GM19455 (cell line): ENCODE data around the gene NR1H4.
A peak's percentile ranks its signal among the peaks of the same experiment; 100 is the strongest.
"Not testable (repeated sequence)": the region's sequence is repeated elsewhere in the genome, so short reads cannot be mapped to it uniquely, and the experiment has no call there.

Experiments used
- ATAC-seq: cut with Tn5 transposase; IDR thresholded peaks from one replicate; pipeline ENCODE4 v1.9.1; 2021; ENCODE audit not compliant: unreplicated experiment

Gene NR1H4

DNA sequence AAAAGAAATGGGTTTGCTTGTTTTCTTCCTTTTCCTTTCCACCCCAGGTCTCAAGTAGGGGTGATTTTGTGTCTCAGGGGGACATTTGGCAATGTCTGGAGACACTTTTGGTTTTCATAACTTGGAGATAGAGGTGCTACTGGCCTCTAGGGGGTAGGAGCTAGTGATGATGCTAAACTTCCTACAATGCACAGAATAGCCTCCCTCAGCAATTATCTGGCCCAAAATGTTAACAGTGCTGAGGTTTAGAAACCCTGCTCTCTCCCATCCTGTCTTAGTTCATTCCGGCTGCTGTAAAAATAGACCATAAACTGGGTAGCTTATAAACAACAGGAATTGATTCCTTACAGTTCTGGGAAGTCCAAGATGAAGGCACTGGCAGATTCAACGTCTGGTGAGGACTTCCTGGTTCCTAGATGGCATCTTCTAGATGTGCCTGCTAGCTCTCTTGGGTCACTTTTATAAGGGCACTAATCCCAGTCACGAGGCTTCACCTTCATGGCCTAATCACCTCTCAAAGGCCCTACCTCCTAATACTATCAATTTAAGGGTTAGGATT, 92.4 kb downstream of the NR1H4 start:
- ATAC-seq: no peak

DNA sequence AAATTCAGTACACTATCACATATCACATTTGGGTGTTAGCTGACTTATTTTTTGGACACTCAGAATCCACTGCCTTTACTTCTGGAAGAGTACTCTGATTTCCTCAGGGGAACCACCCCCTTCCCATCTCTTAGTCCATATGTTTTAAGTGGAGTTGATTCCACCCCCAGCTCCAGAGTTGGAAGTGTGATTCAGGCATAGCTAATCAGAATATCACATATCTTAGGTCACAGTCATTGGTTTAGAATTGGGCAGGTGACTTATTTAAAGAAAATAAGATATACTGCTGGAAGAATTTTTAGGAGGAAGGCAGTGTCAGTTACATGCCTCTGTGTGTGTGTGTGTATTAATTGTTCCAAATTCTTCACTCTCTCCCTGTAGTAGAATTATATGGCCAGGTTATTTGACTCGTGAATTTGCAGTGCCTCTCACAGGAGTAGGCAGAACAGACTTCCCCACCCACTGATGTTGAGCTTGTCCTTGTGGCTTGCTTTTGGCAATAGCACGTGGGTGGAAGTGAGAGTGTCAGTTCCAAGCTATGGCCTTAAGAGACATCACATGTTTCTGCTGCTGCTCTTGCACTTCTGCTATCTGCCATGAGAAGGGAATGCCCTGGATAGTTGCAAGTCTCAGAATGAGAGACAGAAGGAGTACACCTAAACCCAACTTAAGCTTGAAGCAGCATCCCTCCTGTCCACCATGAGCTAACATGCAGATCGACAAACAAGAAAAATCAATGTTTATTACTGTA, 93.4 kb downstream of the NR1H4 start:
- ATAC-seq: peak; percentile 97

DNA sequence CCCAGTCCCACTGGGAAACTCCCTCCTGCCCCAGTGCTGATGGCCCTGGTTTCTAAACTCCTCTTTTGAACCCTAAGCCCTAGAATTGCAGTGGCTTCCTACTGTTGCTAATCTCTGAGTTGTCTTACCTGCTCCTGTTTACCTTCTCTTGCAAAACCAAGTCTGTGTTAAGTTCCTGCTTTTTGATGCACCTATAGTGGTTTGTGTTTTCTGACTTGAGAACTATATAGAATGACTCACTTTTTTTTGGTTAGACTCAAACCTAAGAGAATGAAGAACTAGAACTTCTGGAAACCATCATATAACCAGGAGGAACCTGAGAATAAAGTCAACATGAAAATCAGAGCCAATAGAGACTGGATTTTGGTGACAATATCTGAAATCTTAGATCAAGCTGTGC, 94.3 kb downstream of the NR1H4 start:
- no peak for ATAC-seq

DNA sequence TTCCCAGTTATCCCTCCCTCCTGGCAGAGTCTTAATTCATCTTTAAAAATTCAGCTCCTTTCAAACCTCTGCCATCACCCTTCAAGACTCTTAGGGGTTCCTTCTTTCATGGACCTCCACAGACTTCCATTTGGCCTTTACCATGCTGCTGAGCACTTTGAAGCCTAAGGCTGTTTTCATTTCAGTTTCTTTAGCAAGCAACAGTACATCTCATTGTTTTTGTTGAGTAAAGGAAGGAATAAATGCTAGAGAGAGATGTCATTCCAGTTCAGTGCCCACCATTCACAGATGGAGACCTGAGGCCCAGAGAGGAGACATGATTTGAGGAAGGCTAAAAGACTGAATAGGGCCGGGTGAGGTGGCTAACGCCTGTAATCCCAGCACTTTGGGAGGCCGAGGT, 98.5 kb downstream of the NR1H4 start:
- no peak for ATAC-seq

DNA sequence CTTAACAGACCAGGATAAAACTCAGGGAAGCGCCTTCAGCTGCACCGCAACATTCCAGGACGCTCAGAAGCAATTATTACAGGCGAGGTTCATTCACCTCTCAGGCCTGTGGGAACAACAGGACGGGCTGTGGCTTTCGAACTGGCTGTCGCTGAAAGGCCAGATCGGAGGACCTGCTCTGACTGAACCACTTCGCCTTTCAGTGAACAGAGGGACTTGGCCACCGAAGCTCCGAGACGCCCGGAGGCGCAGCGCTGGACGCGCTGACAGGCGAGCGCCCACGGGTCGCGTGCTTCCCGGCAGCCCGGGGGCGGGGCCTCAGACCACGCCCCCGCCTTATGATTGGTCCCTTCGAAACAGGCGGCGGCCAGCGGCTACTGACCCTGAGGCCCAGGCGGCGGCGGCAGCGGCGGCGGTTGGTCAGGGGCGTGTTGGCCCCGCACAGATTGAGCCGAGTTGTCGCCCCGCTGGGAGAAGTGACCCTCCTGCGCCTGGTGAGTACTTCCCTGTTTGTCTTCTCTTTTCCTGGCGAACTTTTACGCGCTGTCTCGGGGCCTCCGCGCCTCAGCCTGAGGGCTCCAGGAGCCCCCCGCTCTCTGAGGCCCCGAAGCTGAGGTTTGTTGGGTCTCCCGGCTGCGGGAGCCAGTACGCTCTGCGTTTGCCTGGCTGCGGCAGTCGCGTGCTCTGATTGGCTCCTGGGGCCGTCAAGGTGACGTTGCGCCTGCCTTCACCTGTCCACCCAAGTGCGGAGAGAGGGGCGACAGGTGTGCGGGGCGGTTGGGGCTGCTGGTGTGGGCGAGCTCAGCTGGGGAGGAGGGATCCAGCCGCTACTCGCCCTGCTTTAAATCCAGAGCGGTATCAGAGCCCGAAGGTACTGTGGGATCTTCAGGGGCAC, 99.9 kb downstream of the NR1H4 start, which contains the start of gene GAS2L3:
Gene GAS2L3 (plus strand): TSS at position 393 of the 895 bp plus-strand sequence. CDS start 21,221 bp downstream, outside the sequence.
- ATAC-seq: peak; percentile 99

DNA sequence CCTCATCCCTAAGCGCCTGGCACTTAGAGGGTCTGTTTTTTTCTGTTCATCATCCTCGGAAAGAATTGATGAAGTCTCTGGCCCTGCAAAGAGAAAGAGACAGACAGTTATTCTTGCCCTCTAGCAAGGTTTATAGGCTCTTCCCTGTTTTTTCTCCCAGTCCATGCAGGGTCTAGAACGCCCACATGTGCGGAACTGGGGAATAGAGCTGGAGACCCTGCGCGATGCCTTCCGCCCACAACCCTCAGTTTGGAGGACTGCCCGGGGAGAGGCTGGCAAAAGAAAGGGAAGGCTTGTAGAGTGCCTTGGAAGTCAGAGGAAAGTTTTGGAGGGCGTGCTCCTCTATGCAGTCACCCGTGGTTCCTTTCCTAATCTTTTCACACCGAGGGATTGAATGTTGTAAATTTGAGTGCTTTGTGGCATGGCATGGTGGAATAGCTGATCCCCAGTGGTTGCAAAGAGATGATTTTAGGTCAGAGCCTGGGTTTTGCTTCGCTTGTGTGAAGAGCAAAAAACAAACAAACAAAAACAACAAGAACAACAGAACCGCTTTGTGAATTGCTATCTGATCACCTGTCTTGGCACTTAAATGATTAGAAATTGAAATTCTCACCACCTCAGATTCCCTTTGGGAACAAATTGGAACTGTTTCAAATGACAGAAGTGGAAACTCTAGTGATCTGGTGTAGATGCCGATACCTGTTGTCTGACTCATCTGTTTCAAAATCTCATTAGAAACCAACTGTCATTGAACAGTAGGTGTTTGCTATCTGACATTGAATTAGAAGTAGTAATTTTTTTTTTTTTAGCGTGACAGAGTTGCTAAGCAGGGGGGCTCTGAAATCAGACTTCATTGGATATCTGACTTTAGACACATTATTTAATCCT, 100.8 kb downstream of the NR1H4 start:
- ATAC-seq: no peak

DNA sequence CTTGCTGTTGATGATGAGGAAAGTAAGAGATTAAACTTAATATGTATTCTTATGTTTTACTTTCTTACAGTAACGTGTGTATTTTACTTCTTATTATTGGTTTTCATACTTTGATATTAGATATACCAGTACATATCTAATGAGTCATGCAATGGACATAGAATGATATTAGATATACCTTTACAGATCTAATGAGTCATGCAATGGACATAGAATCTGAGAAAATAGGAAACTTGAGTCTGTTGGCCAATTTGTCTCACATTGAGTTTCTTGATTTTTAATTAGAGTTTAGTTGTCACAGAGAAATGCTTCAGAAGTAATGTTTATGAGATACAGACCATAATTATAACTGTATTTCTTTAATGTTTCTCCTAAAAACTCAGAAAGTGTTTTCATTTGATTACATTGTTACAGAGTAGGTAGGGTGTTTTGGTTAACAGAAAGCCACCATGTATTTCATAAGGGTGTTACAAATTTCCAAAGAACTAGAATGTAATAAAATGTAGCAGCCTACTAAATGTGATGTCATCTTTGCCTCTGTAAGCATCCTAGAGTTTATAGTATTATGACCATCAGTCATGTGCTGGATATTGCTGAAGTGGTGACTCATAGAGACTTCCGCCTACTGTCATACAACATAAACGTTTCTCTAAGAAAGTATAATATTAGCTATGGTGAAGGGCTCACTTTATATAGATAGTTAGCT, 102.8 kb downstream of the NR1H4 start:
- ATAC-seq: no peak

DNA sequence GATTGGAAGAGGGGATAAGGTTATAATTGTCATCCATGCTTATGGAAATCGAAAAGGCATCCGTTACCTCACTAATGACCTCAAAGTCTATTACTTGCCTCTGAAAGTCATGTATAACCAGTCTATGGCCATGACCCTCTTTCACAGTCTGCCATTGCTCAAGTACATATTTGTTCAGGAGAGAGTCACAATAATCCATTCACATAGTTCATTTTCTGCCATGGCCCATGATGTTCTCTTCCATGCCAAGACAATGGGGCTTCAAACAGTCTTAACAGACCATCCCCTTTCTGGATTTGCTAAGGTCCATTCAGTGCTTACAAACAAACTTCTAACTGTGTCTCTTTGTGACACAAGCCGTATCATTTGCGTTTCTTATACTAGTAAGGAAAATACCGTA, 105.3 kb downstream of the NR1H4 start:
- ATAC-seq: no peak

DNA sequence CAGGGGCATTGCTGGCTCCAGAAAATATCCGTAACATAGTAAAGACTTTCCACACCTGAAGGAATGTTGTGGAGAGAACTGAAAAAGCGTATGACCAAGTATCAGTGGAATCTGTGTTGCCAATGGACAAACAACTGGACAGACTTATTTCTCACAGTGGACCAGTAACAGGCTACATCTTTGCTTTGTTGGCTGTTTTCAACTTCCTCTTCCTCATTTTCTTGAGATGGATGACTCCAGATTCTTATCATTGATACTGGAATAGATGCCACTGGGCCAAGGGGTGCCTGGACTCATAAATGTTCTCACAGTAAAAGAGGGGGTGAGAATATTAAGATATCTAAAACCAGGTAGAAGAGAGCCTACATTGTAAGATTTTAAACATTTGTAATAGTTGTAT, 106.2 kb downstream of the NR1H4 start:
- no peak for ATAC-seq

DNA sequence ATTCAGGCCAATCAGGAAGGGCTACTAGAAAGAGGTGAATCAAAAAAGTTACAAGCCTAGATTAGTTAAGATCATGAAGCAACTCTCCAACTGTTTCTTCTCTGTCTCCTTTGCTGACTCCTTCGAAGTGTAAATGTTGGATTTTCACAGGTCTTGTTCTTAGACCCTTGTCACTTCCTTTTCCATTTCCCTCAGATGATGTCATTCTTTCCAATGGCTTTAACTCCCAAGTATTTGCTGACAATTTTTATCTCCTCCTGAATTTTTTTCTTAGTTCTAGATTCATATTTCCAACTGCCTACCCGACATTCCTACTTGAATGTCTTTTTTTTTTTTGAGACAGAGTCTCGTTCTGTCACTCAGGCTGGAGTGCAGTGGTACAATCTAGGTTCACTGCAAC, 110.6 kb downstream of the NR1H4 start:
- ATAC-seq: no peak

DNA sequence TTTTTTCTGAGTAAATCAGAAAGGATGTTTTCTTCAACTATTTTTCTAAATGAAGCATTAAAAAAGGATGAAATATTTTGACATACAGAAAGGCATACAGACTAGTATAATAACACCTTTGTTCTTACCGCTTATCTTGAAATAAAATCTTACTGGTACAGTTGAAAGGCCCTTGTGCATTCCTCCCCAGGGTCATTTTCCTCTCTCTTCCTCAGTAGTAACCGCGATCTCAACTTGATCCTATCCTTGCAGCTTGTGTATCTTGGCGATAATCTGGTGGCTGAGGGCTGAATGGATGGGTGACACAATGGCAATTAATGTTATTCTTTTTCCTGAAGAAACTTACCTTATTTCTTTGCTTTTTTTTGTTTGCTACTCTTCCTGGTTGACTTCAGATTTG, 118.3 kb downstream of the NR1H4 start:
- no peak for ATAC-seq

DNA sequence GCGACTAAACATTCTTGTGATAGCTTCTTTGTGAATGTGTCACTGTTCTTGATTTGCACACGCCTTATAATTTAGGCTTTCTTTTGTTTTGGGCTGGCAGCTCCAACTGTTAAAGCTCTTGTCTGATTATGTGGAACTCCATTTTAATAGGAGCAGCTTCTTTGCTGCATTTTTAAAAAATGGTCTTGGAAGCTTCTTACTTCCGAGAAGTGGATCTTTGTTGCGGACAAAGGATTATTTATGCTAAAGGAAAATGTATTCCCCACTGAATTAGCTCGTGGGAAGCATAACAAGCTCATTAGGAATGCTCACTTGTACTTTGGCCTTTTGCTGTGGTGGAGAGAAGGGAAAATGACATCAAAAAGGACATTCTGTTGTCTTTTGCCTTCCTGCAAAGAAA, 119.8 kb downstream of the NR1H4 start:
- ATAC-seq: no peak

DNA sequence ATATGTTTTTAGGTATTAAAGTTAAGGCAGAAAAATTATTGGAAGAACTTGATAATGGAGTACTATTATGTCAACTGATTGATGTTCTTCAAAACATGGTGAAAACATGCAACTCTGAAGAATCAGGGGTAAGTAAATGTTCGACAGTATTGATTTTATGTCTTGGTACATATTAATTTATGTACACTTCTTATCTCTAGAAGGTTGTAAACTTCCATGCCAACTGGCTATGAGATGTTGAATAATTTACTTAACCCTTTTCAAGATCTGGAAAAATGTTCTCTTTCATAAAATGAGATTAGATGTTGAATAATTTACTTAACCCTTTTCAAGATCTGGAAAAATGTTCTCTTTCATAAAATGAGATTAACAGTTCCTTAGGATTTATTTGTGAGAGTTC, 128.0 kb downstream of the NR1H4 start:
- ATAC-seq: no peak

DNA sequence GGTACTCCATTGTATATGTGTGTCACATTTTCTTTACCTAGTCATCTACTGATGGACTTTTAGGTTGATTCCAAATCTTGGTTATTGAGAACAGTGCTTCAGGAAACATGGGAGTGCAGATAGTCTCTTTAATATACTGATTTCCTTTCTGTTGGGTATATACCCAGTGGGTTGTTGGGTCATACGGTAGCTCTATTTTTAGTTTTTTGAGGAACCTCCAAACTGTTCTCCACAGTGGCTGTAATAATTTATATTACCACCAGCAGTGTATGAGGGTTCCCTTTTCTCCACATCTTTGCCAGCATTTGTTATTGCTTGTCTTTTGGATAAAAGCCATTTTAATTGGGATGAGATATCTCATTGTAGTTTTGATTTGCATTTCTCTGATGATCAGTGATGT, 129.3 kb downstream of the NR1H4 start:
- not testable (repeated sequence) for ATAC-seq

DNA sequence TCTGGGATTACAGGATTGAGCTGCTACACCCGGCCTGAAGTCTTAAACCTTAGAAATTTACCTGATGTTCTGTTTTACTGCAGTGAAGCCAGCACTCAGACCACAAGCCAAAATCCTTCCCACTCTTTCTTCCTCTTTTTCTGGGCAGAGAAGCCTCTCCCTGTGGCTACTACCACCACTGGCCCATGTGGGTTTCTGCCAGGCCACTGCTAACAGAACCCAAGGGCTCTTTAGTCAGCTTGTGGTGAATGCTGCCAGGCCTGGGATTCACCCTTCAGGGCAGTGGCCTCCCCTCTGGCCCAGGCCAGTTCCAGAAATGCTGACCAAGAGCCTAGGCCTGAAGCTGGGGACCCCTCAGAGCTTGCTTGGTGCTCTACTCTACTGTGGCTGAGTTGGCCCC, 135.1 kb downstream of the NR1H4 start:
- no peak for ATAC-seq

DNA sequence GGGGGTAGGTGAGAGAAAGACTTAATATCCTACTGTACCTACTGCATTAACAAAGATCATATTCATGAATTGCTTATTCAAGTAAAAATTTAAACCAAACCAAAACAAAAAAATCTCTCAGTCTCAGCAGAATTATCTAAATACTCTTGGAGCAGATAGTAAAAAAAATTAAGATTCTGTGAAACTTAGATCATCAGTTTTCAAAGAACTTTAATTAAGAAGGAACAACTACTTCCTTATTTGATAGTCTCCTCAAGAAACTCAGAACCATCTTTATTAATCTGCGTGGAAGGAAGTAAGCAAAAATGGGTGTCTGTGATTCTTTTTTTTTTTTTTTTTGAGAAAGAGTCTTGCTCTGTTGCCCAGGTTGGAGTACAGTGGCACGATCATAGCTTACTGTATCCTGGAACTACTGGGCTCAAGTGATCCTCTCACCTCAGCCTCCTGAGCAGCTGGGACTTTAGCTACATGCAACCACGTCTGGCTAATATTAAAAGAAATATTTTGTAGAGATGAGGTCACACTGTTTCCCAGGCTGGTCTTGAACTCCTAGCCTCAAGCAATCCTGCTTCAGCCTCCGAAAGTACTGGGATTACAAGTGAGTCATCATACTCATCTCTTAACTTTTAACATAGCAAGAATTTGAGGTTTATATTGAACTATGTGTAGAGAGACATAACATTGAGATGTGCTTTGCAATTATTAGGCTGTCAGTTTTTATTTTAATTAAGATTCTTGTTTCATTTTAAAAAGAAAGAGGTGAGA, 137.2 kb downstream of the NR1H4 start:
- no peak for ATAC-seq

DNA sequence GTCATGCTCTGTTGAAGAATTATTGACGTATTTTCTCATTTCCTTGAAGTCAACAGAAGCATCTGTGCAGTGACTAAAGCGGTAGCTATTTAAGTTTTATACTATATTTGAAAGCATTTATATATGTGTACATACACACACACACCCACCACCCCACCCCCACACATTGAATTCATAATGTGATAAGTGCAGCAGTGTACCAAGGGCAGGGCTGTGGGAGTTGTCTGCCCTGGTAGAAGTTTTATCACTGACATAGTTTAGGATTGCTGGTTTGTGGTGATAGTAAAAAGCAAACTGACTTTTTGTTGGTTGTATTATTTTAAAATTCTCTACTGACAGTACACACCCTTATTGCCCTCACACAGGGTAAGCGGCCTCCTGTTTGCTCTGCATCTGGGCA, 138.9 kb downstream of the NR1H4 start:
- ATAC-seq: no peak
